Measurements from ENCODE around the gene ZNF536.
"Not testable (repeated sequence)": the region's sequence is repeated elsewhere in the genome, so short reads cannot be mapped to it uniquely, and the experiment has no call there.

GRCh38 chr19:30466598-30466997 is 94.4 kb downstream of the ZNF536 start:
- TF ChIP-seq KLF1 (tag; IDR thresholded peaks at IDR 0.05), result not testable (repeated sequence)
- TF ChIP-seq, protein P1, sequence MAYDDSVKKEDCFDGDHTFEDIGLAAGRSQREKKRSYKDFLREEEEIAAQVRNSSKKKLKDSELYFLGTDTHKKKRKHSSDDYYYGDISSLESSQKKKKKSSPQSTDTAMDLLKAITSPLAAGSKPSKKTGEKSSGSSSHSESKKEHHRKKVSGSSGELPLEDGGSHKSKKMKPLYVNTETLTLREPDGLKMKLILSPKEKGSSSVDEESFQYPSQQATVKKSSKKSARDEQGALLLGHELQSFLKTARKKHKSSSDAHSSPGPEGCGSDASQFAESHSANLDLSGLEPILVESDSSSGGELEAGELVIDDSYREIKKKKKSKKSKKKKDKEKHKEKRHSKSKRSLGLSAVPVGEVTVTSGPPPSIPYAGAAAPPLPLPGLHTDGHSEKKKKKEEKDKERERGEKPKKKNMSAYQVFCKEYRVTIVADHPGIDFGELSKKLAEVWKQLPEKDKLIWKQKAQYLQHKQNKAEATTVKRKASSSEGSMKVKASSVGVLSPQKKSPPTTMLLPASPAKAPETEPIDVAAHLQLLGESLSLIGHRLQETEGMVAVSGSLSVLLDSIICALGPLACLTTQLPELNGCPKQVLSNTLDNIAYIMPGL (CRISPR knock-in tag; IDR thresholded peaks at IDR 0.05), result not testable (repeated sequence)
- TF ChIP-seq, protein P2, sequence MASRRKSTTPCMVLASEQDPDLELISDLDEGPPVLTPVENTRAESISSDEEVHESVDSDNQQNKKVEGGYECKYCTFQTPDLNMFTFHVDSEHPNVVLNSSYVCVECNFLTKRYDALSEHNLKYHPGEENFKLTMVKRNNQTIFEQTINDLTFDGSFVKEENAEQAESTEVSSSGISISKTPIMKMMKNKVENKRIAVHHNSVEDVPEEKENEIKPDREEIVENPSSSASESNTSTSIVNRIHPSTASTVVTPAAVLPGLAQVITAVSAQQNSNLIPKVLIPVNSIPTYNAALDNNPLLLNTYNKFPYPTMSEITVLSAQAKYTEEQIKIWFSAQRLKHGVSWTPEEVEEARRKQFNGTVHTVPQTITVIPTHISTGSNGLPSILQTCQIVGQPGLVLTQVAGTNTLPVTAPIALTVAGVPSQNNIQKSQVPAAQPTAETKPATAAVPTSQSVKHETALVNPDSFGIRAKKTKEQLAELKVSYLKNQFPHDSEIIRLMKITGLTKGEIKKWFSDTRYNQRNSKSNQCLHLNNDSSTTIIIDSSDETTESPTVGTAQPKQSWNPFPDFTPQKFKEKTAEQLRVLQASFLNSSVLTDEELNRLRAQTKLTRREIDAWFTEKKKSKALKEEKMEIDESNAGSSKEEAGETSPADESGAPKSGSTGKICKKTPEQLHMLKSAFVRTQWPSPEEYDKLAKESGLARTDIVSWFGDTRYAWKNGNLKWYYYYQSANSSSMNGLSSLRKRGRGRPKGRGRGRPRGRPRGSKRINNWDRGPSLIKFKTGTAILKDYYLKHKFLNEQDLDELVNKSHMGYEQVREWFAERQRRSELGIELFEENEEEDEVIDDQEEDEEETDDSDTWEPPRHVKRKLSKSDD (conservative IDR thresholded peaks at IDR 0.05; ENCODE audit: low read length), result not testable (repeated sequence)
